CD4-positive, alpha-beta T cell (primary cell): ENCODE measurements around the gene KIF1C. TPM values are rescaled to one million over a fixed set of nuclear protein-coding genes. Genes with fewer than 3 reads are reported as not detected.

Experiments used
- ATAC-seq: fragments of 200-7000 bp; cut with Tn5 transposase; one replicate; pipeline ENCODE4 v1.10.0; 2022; ENCODE audit warnings: mild to moderate bottlenecking; ENCODE audit not compliant: poor library complexity
- CTCF ChIA-PET: fragments of 350-600 bp; sonication (Branson Sonifier 250); formaldehyde crosslinking; loops from one replicate; lab custom pipeline; 2021; ENCODE audit warnings: antibody characterized with exemption, inconsistent platforms; lab: Charles Lee
- POLR2A ChIA-PET: fragments of 350-600 bp; sonication (Branson Sonifier 250); formaldehyde crosslinking; loops from one replicate; lab custom pipeline; 2021; ENCODE audit warnings: antibody characterized with exemption, inconsistent platforms; lab: Charles Lee
- DNase-seq, 14 experiments: peaks; one replicate each; pipeline ENCODE4 v3.0.0-alpha.2; 2013 to 2020; ENCODE audit warnings: mixed read lengths in 2 of 14
- H3K27ac ChIP-seq, 2 donors: one replicate each; pipeline versions ENCODE4 v1.5.1 to v1.7.0; 2013; ENCODE audit warnings: low read length in 2 of 2, low read depth in 1 of 2, mild to moderate bottlenecking in 1 of 2
- H3K27me3 ChIP-seq, 2 experiments: 1 replicate in 1 of 2; 2 replicates in 1 of 2; pipeline versions ENCODE4 v1.6.1 to v1.7.0; 2013; ENCODE audit warnings: low read length in 2 of 2, control low read depth in 1 of 2, mild to moderate bottlenecking in 1 of 2, moderate library complexity in 1 of 2; ENCODE audit not compliant: insufficient read depth in 2 of 2, control insufficient read depth in 1 of 2
- H3K36me3 ChIP-seq: one replicate; pipeline ENCODE4 v1.6.1; 2013; ENCODE audit warnings: low read length, control low read depth; ENCODE audit not compliant: insufficient read depth
- H3K4me1 ChIP-seq: one replicate; pipeline ENCODE4 v1.6.1; 2013; ENCODE audit warnings: low read length, control low read depth; ENCODE audit not compliant: insufficient read depth
- H3K4me3 ChIP-seq: one replicate; pipeline ENCODE4 v1.5.1; 2013; ENCODE audit warnings: mild to moderate bottlenecking, low read length, moderate library complexity
- H3K9me3 ChIP-seq, 2 experiments: 1 replicate in 1 of 2; 2 replicates in 1 of 2; pipeline versions ENCODE4 v1.6.1 to v1.7.0; 2013; ENCODE audit warnings: low read length in 2 of 2, mild to moderate bottlenecking in 2 of 2, control low read depth in 1 of 2, moderate library complexity in 1 of 2; ENCODE audit not compliant: control insufficient read depth in 1 of 2, insufficient read depth in 1 of 2
- H3K27ac Mint-ChIP-seq: one replicate; pipeline ENCODE4 v1.8.0; 2020; ENCODE audit warnings: mixed read lengths
- H3K27me3 Mint-ChIP-seq: one replicate; pipeline ENCODE4 v1.8.0; 2021; ENCODE audit warnings: mixed read lengths
- H3K36me3 Mint-ChIP-seq: one replicate; pipeline ENCODE4 v1.8.0; 2021; ENCODE audit warnings: low read depth, mixed read lengths
- H3K4me1 Mint-ChIP-seq: one replicate; pipeline ENCODE4 v1.8.0; 2021; ENCODE audit warnings: low read depth, mixed read lengths
- H3K4me3 Mint-ChIP-seq: one replicate; pipeline ENCODE4 v1.8.0; 2020; ENCODE audit warnings: mild to moderate bottlenecking, mixed read lengths
- H3K9me3 Mint-ChIP-seq: one replicate; pipeline ENCODE4 v1.8.0; 2020; ENCODE audit warnings: mixed read lengths
- intact Hi-C, 2 experiments: fragments of 100-400 bp; cut with DNase I in 1 of 2; cut with micrococcal nuclease in 1 of 2; formaldehyde crosslinking; loops; one replicate each; pipeline versions ENCODE4 v1.15.1 to v1.9.0; 2023 to 2025; cut with DNase I, micrococcal nuclease
- total RNA-seq, 174 experiments: library from RNA in 2 of 174; stranded (reverse) in 2 of 174; gene quantifications; one replicate each; pipeline ENCODE4 v1.2.3 and lab custom pipeline; 2021 to 2026
- TF ChIP-seq, protein P1 (sequence below): fragments of 200-600 bp; IDR thresholded peaks from one replicate; pipeline ENCODE4 v1.8.0; 2022; ENCODE audit warnings: antibody characterized with exemption, mild to moderate bottlenecking

The KIF1C gene
- total RNA-seq, 2 experiments from 2014 or later, result 10.2 to 12.2 TPM

- intact Hi-C loops, result loop anchor here in 1 of 2 experiments (1.0 kb wide), 1 partner anchor 16 kb away; no protein-coding TSS in a partner anchor
- H3K4me3 ChIP-seq, result peak overlapping the region; percentile 99
- peaks cover 32% of the 10 kb centered on the region for H3K4me1 ChIP-seq
- TF ChIP-seq, protein P1, sequence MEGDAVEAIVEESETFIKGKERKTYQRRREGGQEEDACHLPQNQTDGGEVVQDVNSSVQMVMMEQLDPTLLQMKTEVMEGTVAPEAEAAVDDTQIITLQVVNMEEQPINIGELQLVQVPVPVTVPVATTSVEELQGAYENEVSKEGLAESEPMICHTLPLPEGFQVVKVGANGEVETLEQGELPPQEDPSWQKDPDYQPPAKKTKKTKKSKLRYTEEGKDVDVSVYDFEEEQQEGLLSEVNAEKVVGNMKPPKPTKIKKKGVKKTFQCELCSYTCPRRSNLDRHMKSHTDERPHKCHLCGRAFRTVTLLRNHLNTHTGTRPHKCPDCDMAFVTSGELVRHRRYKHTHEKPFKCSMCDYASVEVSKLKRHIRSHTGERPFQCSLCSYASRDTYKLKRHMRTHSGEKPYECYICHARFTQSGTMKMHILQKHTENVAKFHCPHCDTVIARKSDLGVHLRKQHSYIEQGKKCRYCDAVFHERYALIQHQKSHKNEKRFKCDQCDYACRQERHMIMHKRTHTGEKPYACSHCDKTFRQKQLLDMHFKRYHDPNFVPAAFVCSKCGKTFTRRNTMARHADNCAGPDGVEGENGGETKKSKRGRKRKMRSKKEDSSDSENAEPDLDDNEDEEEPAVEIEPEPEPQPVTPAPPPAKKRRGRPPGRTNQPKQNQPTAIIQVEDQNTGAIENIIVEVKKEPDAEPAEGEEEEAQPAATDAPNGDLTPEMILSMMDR, result no peak
- ChIA-PET CTCF (no interaction called here), POLR2A (interaction anchor here (0.9 to 13.9 kb wide), 5 partner anchors 12 to 240 kb away, joined by 3 to 350 read pairs (median 7); partner anchors contain the start of genes ARRB2, C17orf107, RNF167 and SLC25A11)
- DNase-seq (peak in 6 of 14 experiments; percentile 19 to 80 (median 42)), ATAC-seq (peak; percentile 3)
- Mint-ChIP-seq H3K27me3 (no peaks in the 10 kb centered on the region), H3K4me1 (peaks cover 38% of the 10 kb centered on the region), H3K36me3 (peaks cover 30% of the 10 kb centered on the region), H3K27ac (peak overlapping the region; percentile 83), H3K4me3 (peak overlapping the region; percentile 86), H3K9me3 (no peaks in the 10 kb centered on the region)
- no peaks in the 10 kb centered on the region for H3K27me3 ChIP-seq
- peak overlapping the region; percentile 73 to 98 for H3K27ac ChIP-seq
- peaks cover 0 to 3% of the 10 kb centered on the region in 2 experiments for H3K9me3 ChIP-seq
- H3K36me3 ChIP-seq, result peaks cover 20% of the 10 kb centered on the region
Observed at GRCh38 chr17:4950075-4950745, 47.5 kb upstream of the KIF1C start.

GRCh38 chr17:4950746-4951204, 47.0 kb upstream of the KIF1C start, which contains the start of gene ENO3:
ENO3 (plus strand) TSS chr17:4951119; CDS start chr17:4951830, 711 bp downstream.
- CTCF ChIA-PET, result no interaction called here
- H3K9me3 Mint-ChIP-seq, result no peaks in the 10 kb centered on the region
- intact Hi-C loops, result loop anchor here in 1 of 2 experiments (1.0 kb wide), 1 partner anchor 16 kb away; no protein-coding TSS in a partner anchor

GRCh38 chr17:4951486-4951885, 46.3 kb upstream of the KIF1C start:
- ATAC-seq, result no peak
- ChIA-PET CTCF (no interaction called here), POLR2A (interaction anchor here (6.3 to 13.9 kb wide), 2 partner anchors 13 to 16 kb away, joined by 137 to 350 read pairs; partner anchors contain the start of genes RNF167, SLC25A11 and SPAG7)
- H3K27me3 ChIP-seq, result no peaks in the 10 kb centered on the region
- H3K4me3 ChIP-seq, result no peak overlapping the region
- H3K36me3 ChIP-seq, result peaks cover 7% of the 10 kb centered on the region
- H3K36me3 Mint-ChIP-seq, result peaks cover 17% of the 10 kb centered on the region
- H3K27ac ChIP-seq, result no peak overlapping the region
- DNase-seq, result no peak
- peaks cover 20% of the 10 kb centered on the region for H3K4me1 ChIP-seq
- H3K9me3 ChIP-seq, result no peaks in the 10 kb centered on the region
- peaks cover 26% of the 10 kb centered on the region for H3K4me1 Mint-ChIP-seq
- intact Hi-C loops, result no loop called here
- H3K27me3 Mint-ChIP-seq, result no peaks in the 10 kb centered on the region
- no peaks in the 10 kb centered on the region for H3K9me3 Mint-ChIP-seq
- peak overlapping the region; percentile 86 for H3K4me3 Mint-ChIP-seq
- H3K27ac Mint-ChIP-seq, result peak overlapping the region; percentile 83
- TF ChIP-seq, protein P1, result no peak

More at GRCh38 chr17:4950746-4951204, 47.0 kb upstream of the KIF1C start, which contains the start of gene ENO3:
- Mint-ChIP-seq H3K4me1 (peaks cover 32% of the 10 kb centered on the region), H3K27ac (peak within 1 kb of the TSS; percentile 83), H3K4me3 (peak within 1 kb of the TSS; percentile 86), H3K27me3 (no peaks in the 10 kb centered on the region), H3K36me3 (peaks cover 24% of the 10 kb centered on the region)
- H3K27ac ChIP-seq, result peak within 1 kb of the TSS; percentile 73 to 98
- no peaks in the 10 kb centered on the region for H3K27me3 ChIP-seq
- peaks cover 27% of the 10 kb centered on the region for H3K4me1 ChIP-seq
- H3K36me3 ChIP-seq, result peaks cover 14% of the 10 kb centered on the region
- no peak for DNase-seq
- H3K4me3 ChIP-seq, result peak within 1 kb of the TSS; percentile 99
- TF ChIP-seq, protein P1, result no peak
- ATAC-seq, result no peak
- H3K9me3 ChIP-seq, result peaks cover 0 to under 1% of the 10 kb centered on the region in 2 experiments
- POLR2A ChIA-PET, result interaction anchor here (0.9 to 13.9 kb wide), 3 partner anchors 12 to 51 kb away, joined by 3 to 350 read pairs (median 137); partner anchors contain the start of genes C17orf107, RNF167, SLC25A11 and SPAG7
